ELR (cell line): ENCODE results near the gene RAD9A.

Experiments
- DNase-seq: peaks from one replicate; pipeline ENCODE4 v3.0.0-alpha.2; 2015; ENCODE audit warnings: low read depth

Gene RAD9A

DNA sequence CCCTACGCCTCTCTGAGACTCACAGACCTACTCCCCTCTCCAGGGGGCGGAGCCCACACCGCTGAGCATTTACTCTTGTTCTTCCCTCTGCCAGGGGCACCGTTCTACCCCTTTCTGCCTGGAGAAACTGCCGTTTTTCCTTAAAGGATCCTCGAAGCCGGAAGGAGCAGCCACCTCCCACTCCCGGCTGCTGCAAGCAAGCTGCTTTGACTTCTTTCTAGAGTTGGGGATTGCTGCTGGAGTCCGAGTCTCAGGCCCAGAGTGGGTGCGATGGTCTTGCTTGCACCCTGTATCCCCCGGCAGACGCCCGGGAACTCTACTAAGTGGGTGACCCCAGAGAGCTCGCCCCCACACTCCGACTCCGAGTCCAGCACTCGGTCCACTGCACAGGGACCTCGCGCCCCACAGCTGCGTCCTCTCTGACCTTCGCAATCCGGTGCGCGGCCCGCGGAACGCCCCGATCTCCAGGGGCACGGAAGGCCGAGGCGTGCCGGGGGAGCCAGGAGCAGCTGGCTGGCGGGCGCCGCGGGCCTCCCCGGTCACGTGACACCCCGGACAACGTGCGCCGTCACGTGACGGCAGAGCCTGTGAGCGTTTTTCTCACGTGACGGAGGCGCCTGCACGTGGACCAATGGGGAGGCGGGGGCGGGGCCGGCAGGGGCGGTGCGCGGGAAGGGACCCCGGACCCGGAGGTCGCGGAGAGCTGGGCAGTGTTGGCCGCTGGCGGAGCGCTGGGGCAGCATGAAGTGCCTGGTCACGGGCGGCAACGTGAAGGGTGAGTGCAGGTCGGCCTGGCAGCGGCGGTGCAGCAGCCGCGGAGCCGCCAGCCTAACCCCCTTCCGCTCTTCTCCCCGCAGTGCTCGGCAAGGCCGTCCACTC lies at the start of gene RAD9A:
Gene RAD9A, plus strand, starts transcription at position 683 of the 879 bp plus-strand sequence. Its CDS starts 59 bp downstream, at position 742.
- DNase-seq: peak; percentile 96

DNA sequence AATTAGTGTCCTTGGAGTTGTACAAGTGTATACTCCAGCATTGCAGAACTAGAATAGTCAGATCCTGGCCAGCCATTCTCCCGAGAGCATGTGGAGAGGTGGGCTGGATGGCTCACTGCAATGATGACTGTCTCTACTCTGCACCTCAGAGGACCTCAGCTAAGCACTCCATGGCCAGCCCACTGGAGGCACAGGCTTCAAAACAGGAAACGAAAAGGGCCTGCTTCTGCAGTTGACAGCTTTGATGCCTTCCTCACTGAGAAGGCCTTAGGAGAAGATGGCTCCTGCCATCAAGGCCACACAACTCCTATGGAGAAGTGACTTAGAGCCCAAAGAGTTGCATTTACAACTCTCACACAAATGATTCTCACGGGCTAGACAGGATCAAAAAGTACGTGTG lies 47.5 kb upstream of the RAD9A start:
- no peak for DNase-seq

DNA sequence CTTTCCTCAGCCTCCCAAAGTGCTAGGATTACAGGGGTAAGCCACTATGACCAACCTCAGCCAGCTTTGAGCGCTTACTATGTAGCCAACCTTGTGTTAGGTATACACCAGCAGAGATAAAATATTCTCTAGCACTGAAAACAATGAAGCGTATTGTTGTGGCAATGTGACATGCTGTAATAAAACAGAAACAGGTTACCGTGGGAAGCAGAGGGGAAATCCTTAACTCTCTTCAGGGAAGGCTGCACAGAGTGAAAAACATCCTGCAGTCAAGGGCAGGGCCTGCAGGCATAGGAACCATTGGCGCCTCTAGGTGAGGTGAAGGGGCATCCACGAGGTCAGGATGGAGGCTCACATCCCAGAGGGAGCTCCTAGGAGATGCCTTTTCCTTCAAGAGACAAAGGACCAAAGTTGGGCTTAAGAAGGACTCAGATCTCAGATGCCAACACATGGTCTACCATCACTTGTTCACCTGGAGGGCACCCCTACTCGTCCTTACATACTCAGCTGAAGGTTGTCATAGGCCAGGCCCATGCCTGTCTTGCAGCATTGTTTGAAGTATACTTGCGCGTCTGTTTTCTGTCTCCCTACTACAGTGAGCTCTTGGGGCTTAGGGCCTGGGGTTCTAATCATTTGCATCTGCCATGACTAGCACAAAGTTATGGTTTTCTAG lies 46.4 kb upstream of the RAD9A start:
- no peak for DNase-seq

DNA sequence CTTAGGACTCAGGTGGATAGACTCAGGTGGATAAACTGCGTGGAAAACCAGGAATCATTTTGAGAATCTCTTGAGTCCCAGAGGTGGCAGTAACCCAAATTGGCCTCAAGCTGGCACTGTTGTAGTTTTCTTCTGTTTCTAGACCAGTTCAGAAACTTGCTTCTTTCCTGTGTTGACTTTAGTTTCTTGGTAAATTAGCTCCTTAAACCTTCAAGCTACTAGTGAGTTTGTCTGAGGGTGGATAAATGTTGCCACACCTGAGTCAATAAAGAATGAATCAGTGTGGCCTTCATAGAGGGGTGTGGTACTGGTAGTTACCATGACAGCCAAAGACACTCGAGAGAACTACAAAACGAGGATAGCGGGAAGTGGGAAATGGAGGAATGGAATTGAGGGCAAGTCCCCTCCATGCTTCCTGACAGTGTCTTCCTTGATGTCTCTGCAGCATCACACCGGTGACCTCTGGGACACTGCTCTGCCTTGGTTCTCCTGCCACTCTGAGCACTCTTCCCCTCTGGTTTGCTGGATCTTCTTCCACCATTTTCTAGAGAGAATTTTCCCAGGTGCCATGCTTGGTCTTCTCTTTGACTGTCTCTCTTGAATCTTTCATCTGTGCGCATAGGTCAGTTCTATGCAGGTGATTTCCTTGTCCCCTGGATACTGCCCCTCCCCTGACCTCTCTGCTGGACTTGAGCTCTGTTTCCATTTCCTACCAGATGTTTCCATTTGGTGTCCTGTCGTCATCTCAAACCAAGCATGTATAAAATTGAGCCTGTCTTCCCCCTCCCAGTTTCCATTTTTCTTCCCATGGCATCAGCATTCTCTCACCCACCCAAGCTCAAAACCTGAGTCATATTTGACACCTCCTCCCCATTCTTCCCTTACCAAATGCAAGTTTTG lies 45.6 kb upstream of the RAD9A start:
- peak; percentile 70 for DNase-seq

DNA sequence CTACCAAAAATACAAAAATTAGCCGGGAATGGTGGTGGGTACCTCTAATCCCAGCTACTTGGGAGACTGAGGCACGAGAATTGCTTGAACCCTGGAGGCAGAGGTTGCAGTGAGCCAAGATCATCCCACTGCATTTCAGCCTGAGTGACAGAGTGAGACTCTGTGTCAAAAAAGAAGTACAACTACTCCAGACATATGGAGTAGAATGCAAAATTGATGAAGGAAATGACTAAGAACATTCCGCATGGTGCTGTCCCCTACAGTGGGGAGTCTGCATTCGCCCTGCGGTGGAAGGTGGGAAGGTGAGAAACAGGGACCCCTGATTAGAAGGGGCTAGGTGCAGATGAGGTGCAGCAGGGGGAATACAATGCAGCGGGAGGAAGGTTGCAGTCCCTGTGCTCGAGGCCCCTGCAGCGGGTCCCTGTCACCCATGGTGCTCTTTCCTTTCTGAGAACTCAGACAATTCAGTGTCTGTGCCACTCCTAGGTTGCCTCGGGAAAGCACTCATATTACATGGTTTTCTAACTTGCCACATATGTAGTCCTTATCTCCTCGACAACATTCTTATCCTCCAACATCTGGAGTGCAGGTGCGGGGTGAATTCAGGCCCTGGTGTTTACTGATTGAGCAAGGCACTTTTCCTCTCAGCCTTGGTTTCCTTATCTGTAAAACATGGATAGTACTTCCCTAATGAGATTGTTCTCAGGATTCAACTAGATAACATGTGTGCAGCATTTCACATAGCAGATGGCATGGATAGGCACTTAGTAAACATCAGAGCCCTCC lies 43.6 kb upstream of the RAD9A start:
- peak; percentile 56 for DNase-seq

DNA sequence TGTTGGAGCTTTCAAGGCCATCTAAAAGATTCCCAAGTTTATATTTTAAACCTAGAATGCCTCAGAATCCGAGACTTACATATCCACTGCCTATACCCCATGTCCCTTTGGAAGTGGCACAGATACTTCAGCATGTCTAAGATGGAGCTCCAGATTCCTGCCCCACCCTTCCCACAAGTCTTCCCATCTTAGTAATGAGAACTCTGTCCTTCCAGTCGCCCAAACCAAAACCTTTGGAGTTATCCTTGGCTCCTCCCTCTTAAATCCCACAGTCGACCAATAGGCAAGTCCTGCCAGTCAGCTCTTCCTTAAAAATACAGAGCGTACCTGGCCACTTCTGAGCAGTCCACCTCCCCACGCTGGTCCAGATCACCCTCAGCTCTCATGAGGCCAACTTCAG lies 42.8 kb upstream of the RAD9A start:
- no peak for DNase-seq

DNA sequence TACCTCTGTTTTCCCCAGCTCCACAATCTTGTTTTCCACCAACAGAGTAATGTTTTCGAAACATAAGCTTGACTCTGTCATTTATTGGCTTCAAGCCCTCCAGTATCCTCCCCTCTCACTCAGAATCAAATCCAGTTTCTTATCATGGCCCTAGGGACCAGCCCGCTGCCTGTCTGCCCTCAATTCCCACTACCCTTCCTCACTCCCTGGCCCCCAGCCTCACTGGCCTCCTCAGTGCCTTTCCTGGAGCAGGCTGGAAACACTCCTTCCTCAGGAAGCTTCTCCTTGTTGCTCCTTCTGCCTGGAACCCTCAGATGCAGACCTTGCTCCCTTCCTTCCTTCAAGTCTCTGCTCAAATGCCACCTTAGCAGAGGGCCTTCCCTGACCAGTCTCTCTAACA lies 42.3 kb upstream of the RAD9A start:
- DNase-seq: no peak

DNA sequence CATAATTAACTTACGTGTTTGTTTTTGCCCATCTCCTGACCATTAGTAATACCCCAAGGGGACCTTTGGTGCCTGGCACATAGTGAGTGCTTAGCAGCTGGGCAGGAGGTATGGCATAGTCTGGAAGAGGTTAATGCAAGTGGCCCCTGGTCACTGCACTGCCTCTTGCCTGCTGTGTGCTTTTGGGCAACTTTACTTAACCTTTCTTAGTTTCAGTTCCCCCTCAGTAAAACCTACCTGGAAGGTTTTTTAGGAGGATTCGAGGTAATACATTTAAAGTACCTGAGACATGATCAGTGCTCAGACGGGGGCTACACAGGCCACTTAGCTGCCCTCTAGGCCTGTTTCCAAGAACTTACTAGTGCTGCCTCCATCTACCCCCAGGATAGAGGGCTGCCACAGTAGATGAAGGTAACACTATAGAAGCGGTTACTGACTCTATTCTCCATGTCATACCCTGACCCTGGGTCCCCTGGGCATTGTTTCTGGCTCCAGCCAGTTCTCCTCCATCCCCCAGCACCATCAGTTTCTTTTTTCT lies 41.8 kb upstream of the RAD9A start:
- no peak for DNase-seq

DNA sequence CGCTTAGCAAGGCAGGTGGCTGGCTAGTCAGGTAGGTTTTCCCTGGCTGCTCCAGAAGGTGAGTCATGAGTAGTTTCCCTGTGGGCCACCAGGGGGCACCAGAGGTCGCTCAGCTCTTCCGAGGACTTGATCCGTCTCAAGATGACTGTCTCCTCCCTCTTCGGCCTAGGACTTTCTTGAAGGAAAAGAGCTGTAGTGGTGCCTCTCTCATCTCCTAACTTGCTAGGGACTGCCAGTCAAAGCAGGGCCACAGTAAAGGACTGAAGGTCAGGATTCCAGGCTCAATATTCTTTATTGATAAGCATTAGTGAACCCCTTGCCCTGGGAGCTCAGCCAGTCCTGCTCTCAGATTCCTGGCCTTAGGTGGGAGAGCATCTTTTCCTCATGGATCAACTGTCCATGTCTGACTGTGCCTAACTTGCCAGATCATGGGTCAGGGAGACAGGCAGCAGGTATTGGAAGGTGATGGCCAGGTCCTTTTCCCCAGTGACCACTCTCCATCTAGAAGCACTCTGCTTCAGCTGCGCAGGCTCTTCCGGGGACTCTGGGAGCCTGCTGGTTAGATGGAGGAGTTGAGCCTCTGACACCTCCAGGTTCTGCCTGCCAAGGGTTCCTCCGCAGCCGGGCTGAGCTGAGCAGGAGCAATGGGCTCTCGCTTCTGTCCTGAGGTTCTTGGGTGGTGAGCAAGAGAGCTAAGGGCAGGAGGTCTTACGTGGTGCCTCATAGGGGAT lies 40.3 kb upstream of the RAD9A start:
- peak; percentile 80 for DNase-seq

DNA sequence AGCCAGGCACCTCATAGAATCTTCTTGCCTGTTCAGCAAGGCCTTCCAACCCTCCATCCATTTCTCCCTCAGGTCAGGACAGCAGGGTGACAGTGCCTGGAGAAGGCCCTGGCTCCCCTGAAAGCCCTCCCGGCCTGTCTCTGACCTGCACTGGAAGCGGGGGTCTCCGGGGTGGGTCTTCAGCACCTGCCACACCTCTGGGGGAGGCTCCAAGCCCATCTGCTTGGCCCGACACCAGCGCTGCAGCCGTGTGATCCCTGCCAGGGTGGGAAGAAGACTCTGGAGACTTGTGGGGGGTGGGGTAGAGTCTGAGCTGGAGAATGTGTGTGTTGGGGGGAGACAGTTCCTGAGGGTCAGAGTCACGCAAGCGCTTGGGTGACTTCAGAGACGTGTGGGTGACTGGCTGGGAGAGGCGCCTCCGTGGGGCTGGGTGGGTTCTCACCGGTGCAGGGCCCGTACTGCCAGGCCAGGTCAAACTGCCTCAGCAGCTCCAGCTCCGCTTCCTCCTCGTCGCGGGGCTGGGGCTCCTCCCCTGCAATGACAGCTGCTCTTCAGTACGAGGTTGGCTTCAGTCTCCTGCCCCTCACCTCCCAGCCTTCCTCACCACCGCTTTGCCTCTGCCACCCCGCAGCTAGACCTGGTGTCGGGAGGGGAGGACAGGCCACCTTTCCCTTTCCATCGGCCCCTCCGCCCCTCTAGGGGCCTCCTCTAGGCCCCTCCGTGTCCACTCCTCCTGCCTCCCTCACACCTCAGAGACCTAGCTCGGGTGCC lies 39.1 kb upstream of the RAD9A start:
- peak; percentile 50 for DNase-seq

DNA sequence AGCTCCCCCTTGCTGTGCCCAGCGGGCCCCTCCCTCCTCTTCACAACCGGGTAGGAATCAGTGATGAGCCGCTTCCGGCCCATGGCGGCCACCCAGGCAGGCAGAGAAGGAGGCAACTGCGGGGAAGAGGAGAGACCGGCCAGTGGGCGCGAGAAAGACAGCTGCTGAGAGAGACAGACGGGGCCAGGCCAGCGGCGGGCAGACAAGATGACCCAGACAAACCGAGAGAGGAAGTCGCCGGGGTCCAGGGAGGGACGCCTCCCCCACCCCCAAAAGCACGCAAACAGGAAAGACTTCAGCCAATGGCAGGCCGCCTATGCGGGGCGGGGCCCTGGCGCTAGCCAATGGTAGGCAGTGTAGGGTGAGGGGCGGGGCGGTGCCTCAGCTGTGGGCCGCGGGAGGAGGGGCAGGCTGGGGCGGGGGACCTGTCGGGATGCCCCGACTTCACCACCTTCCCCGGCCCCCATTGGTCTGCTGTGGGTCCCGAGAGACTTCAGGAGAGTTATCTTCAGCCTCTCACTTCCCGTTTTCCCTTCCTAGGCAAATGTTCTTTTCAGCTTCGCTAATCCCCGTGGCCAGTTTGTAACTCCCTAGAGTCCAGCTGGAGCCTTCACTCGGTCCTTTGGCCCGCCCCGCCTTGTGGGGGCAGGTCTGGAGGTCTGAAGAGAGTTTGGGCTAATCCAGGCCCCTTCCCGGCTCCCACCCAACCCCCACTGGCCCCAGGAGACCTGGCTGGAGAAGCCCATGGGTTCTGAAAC lies 38.3 kb upstream of the RAD9A start, which contains the start of gene POLD4:
Gene POLD4, minus strand, starts transcription at position 230 of the 758 bp plus-strand sequence. Its CDS starts 147 bp downstream, at position 83.
- DNase-seq: peak; percentile 95

DNA sequence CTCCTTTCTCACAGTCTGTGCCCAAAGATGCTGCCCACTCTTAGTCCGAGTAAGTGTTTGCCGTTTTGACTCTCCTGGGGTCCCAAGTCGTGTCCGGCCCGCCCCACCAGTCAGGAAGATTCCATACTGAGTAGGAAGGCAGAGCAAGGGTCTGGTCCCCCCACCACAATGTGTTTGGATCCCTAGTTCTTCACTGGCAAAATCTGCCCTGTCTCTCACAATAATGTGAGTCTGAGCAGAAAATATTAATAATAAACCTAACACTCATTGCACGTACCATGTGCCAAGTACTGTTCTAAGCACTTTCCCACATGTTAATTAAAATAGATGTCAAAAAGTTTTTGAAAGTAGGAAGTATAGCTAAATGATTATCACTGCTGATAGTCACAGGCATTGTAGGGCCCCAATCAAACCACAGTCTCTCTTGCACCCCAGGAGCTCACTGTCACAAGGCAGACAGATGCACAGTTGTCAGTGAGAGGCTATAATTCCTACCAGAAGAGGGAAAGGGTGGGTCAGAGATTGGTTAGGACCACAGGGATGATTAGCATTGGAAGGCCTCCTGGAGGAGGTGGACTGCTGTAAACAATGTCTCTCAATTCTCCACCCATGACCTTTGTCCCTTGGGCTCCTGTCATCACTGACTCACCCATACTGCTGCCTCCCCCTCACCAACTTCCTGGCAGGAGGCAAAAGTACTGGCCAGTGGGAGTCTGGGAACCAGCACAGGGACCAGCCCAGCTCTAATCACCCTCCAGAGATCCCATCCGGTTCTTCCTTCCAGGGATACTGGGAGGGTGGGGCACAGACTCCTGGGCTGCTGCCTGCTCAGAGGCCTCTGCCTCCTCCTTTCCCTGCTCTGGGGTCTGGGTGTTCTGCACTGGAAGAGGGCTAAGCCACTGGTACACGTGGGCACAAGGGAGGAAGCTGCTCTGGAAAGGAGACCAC lies 37.4 kb upstream of the RAD9A start:
- DNase-seq: peak; percentile 99

DNA sequence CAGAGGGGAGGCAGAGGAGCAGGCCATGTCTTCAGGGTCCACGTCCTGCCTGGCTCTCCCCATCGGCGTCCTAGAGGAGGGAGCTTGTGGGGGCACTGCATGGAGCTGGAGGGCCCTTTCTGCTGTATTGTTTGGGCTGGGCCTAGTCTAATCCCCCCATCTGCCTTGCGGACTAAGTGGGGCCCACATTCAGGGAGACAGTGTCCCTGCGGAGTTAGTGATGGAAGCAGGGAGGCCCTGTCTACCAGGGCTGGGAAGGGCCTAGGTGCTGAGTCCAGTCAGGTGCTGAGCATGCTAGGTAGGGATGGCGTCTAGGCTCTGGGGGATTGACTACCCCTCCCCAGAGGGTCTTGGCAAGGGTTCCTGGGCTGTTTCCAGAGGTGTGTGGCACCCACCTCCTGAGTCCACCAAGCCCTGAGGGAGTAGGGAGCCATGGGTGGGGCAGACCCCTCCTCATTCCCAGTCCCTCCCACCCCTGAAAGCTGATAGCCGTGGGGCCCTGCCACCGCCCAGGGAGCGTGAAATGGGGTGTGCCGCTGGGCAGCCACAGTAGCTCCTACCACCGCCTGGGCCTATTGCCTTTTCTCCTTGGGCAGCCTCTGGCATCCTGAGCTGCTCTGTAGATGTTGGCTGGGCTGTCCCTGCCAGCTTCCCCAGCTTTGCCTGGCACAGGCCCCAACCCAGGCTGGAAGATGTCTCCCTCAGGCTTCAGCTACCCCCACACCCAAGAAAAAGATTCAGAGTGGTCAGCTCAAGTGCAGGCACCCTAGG lies 36.6 kb upstream of the RAD9A start:
- DNase-seq: no peak

DNA sequence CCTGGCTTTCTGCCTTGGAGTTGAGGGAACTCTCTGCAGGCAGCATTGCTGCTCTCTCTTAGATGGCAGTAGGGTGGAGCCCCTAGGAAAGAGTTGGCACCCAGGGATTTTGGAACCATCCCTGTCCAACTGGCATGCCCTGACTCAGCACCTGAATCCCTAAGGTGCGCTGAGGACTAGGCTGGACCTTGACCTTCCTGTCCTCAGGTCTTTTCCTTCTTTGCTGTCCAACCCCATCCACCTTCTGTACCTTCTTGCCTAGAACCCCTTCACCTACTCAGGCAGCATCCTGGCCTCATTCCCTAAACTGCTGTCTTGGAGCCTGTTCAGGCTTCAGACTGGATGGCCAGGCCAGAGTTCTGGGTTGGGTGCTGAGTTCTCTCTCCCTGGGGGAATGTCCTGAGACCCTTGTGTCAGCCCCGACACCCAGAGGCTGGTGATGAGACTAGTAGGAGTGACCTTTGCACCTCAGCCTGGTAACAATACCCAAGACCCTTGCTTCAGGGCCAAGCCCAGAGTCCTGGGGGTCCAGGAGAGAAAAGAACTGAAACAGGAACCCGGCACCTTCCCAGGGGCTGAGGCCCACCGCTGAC lies 35.9 kb upstream of the RAD9A start:
- DNase-seq: no peak

DNA sequence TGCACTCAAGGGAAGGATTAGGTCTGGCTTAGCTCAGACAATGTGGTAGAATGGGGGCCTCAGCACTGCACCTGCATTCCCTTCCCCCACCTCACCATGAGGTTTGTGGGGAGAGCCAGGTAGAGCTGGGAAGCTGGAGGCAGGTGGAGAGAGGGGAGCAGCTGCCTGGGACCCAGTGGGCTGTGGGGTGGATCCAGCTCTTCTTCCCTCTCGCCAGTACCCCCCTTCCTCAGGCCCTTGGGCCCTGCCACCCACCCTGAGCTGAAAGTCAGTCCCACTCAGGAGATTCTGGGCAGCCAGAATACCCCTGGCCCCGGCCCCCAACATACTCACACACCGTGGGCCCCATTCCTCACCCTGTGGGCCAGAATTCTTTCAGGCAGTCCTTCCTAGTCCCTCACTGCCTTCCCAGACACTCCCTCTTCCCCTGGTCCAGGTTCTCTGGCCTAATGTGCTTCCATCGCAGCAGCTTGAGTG lies 35.4 kb upstream of the RAD9A start:
- DNase-seq: no peak

DNA sequence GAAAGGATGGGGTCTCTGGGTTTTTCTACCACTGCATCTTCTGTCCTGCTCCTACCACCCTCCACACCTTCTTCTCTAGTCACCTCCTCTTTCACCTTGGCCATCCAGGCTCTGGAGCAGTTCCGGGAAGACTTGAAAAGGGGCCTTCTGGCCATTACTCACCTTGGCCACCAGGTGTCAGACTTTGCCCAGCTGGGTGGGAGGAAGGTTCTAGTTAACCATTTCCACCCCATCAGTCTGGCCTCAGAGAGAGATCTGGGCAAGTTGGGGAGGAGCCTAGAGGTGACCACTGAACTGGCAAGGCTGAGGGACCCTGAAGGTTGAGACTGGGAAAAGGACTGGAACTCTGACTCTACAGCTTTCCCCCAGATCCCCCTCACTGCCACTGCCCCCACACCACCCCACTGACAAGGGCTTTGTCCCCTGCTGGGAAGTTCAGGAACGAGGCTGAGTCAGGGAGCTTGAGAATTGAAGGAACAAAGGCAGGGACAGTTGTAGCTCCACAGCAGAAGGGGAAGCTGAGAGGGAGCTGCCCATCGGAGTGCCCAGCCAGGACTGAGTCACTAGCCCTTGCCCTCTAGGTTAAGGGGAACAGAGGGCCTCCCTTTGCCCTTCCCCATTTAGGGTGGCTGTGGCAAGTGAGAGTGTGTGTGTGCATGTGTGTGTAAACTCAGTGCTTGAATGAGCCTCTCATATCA lies 34.8 kb upstream of the RAD9A start:
- peak; percentile 89 for DNase-seq
